Thyroid gland (tissue), 4 donors: ENCODE data around the gene RFC1.

Experiments
- POLR2A ChIP-seq, 2 donors: fragments of 450-650 bp; IDR thresholded peaks; one replicate each; pipeline ENCODE4 v1.6.1; 2017; ENCODE audit warnings: antibody characterized with exemption in 2 of 2, mild to moderate bottlenecking in 2 of 2, moderate library complexity in 1 of 2
- TF ChIP-seq, protein P1 (sequence below), 6 experiments: fragments of 200-600 bp in 3 of 6; fragments of 450-650 bp in 3 of 6; sonication (generic) in 3 of 6; IDR thresholded peaks; one replicate each; pipeline ENCODE4 v1.5.1; 2016 to 2019; ENCODE audit warnings: antibody characterized with exemption in 6 of 6, mild to moderate bottlenecking in 2 of 6, inconsistent platforms in 1 of 6, moderate library complexity in 1 of 6

DNA sequence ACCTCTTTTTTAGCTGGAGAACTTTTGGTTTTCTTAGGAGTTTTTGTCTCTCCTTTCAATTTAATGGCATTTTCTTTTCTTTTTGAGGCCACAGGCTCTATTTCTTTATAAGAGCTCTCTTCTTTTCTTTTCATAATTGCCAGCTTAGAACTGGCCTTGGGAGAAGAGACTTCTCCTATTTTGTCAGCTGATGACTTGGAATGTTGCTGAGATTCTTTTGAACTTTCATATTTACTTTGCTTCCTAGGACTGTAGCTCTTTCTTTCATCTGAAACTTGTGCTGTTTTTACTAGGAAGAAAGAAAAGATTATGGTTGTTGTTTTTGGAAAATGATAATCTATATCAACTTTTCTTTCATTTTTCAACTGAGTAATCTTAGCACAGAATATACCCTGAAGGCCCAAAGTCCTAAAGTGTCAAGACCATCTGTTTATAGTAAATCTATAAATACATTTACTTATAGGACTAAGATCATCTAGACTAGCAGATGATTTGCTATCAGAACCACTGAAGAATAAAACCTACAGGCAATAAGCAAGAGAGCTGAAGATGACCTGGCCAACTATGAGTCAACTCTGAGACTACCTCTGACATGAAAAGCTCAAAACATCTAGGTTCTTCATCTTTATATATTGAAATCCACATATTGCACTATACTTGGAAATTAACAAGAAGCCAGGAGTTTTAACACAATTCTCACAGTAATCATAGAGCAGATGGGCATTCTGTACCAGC, 45.6 kb downstream of the RFC1 start:
- TF ChIP-seq, protein P1, sequence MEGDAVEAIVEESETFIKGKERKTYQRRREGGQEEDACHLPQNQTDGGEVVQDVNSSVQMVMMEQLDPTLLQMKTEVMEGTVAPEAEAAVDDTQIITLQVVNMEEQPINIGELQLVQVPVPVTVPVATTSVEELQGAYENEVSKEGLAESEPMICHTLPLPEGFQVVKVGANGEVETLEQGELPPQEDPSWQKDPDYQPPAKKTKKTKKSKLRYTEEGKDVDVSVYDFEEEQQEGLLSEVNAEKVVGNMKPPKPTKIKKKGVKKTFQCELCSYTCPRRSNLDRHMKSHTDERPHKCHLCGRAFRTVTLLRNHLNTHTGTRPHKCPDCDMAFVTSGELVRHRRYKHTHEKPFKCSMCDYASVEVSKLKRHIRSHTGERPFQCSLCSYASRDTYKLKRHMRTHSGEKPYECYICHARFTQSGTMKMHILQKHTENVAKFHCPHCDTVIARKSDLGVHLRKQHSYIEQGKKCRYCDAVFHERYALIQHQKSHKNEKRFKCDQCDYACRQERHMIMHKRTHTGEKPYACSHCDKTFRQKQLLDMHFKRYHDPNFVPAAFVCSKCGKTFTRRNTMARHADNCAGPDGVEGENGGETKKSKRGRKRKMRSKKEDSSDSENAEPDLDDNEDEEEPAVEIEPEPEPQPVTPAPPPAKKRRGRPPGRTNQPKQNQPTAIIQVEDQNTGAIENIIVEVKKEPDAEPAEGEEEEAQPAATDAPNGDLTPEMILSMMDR (IDR thresholded peaks at IDR 0.05): no peak
- no peak for TF ChIP-seq POLR2A (IDR thresholded peaks at IDR 0.05)
